Ishikawa (cell line): ENCODE data around the gene SCFD2.

ENCODE experiments used
- CEBPB ChIP-seq: IDR thresholded peaks from 2 replicates; pipeline ENCODE4 v1.6.1; 2012
- CREB1 ChIP-seq: IDR thresholded peaks from 2 replicates; pipeline ENCODE4 v1.6.1; 2012; ENCODE audit warnings: low read depth
- EGR1 ChIP-seq: IDR thresholded peaks from 2 replicates; pipeline ENCODE4 v1.6.1; 2012
- EP300 ChIP-seq: IDR thresholded peaks from 2 replicates; pipeline ENCODE4 v1.6.1; 2012; ENCODE audit warnings: borderline replicate concordance
- FOXM1 ChIP-seq: IDR thresholded peaks from 2 replicates; pipeline ENCODE4 v1.6.1; 2012; ENCODE audit warnings: low read depth, borderline replicate concordance
- MAX ChIP-seq: IDR thresholded peaks from 2 replicates; pipeline ENCODE4 v1.6.1; 2012
- NFIC ChIP-seq: IDR thresholded peaks from 2 replicates; pipeline ENCODE4 v1.6.1; 2012
- RAD21 ChIP-seq: IDR thresholded peaks from 2 replicates; pipeline ENCODE4 v1.6.1; 2012; ENCODE audit warnings: low read depth
- REST ChIP-seq: IDR thresholded peaks from 2 replicates; pipeline ENCODE4 v1.6.1; 2012; ENCODE audit warnings: low read depth, mild to moderate bottlenecking
- TAF1 ChIP-seq: IDR thresholded peaks from 2 replicates; pipeline ENCODE4 v1.6.1; 2012; ENCODE audit warnings: low read depth, mild to moderate bottlenecking
- TCF12 ChIP-seq: IDR thresholded peaks from 2 replicates; pipeline ENCODE4 v1.6.1; 2012; ENCODE audit warnings: low read depth
- TEAD4 ChIP-seq: IDR thresholded peaks from 2 replicates; pipeline ENCODE4 v1.6.1; 2012
- YY1 ChIP-seq: IDR thresholded peaks from 2 replicates; pipeline ENCODE4 v1.6.1; 2012; ENCODE audit warnings: low read depth
- ZBTB7A ChIP-seq: IDR thresholded peaks from 2 replicates; pipeline ENCODE4 v1.6.1; 2012; ENCODE audit warnings: low read depth
- TF ChIP-seq, protein P1 (sequence below): IDR thresholded peaks from 2 replicates; pipeline ENCODE4 v1.6.1; 2012

SCFD2 gene

DNA sequence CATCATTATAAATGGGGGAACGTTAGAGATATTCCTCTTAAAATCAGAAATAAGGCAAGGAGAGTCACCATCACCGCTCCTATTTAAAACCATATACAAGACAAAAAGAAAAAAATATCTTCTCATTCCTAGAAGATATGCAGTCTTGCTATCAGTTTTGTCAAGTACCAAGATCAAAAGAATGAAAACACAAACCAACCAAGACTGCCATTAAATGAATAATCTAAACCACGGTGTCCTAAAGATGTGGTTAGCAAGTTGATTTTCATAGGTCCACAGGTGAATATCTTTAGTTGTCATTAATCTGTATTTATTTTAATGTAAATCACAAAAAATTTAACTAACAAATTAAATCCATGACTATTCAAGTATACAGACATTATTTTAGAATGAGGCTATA, 39.3 kb downstream of the SCFD2 start:
- TF ChIP-seq TEAD4: no peak
- no peak for TF ChIP-seq EGR1
- TF ChIP-seq FOXM1: no peak
- TF ChIP-seq MAX: no peak
- TF ChIP-seq RAD21: no peak
- no peak for TF ChIP-seq NFIC
- no peak for TF ChIP-seq TAF1
- no peak for TF ChIP-seq CEBPB
- no peak for TF ChIP-seq EP300
- TF ChIP-seq CREB1: no peak
- no peak for TF ChIP-seq REST
- TF ChIP-seq, protein P1, sequence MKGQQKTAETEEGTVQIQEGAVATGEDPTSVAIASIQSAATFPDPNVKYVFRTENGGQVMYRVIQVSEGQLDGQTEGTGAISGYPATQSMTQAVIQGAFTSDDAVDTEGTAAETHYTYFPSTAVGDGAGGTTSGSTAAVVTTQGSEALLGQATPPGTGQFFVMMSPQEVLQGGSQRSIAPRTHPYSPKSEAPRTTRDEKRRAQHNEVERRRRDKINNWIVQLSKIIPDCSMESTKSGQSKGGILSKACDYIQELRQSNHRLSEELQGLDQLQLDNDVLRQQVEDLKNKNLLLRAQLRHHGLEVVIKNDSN: no peak
- no peak for TF ChIP-seq ZBTB7A
- no peak for TF ChIP-seq TCF12
- no peak for TF ChIP-seq YY1

DNA sequence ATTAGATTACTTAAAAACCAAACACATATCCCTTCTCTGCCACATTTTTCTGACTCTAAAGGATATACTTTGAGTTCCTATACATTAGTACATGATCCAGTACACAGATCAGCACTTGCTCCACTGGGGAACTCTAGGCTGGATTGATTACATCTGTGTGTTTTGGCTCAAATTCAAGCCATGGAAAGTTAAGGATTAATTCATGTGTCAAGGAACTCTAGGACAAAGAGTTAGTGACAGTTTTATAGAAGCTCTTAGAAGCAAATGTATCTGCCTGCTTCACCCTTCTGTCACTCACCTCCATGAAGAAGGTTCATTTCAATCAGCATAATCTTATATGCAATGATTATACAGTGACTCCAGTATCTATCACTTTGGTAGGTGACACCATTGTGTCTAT, 43.2 kb downstream of the SCFD2 start:
- no peak for TF ChIP-seq TCF12
- no peak for TF ChIP-seq RAD21
- no peak for TF ChIP-seq EGR1
- TF ChIP-seq EP300: no peak
- TF ChIP-seq TAF1: no peak
- no peak for TF ChIP-seq TEAD4

- no peak for TF ChIP-seq NFIC
- TF ChIP-seq YY1: no peak
- TF ChIP-seq CREB1: no peak
- TF ChIP-seq TCF12: no peak
- TF ChIP-seq, protein P1: no peak
- TF ChIP-seq EP300: no peak
- no peak for TF ChIP-seq EGR1
- TF ChIP-seq FOXM1: no peak
- no peak for TF ChIP-seq RAD21
- no peak for TF ChIP-seq TAF1
- TF ChIP-seq ZBTB7A: no peak
- no peak for TF ChIP-seq REST
- TF ChIP-seq MAX: no peak
- TF ChIP-seq TEAD4: no peak
- no peak for TF ChIP-seq CEBPB
These were observed 43.9 kb downstream of the SCFD2 start for GRCh38 chr4:53321984-53322289.

GRCh38 chr4:53321151-53321983, 44.5 kb downstream of the SCFD2 start:
- peak; percentile 77; the same call in 1 of the 2 replicates for TF ChIP-seq TCF12
- TF ChIP-seq FOXM1: 0 out of 2 replicates have a peak, but pooled peaks have one; percentile 45
- no peak for TF ChIP-seq REST
- TF ChIP-seq EP300: peak; percentile 43; the same call in 1 of the 2 replicates
- TF ChIP-seq NFIC: peak; percentile 49
- peak; percentile 24 for TF ChIP-seq TEAD4

DNA sequence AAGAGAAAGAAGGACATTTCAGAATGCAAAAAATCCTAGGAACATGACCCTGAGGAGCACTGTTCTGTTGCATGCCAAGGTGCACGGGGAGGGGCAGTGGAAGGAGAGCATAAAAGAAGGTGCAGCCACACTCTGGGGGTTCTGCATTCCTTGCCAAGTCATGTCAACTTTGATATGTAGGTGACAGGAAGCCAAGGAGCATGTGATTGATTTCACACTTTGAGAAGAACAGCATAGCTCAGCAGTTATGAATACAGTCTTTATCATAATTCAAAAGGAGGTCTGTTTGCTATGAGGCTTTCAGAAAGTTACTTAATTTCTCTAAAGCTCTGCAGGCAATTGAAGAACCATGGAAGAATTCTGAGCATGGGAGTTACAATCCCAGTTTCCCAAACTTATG, 50.6 kb downstream of the SCFD2 start:
- no peak for TF ChIP-seq REST
- 0 out of 2 replicates have a peak, but pooled peaks have one; percentile 45 for TF ChIP-seq TEAD4
- no peak for TF ChIP-seq CREB1
- TF ChIP-seq NFIC: peak; percentile 77
- TF ChIP-seq YY1: no peak
- TF ChIP-seq TAF1: no peak
- 0 out of 2 replicates have a peak, but pooled peaks have one; percentile 30 for TF ChIP-seq MAX
